Stomach (tissue), 9 donors: Measurements from ENCODE around the gene AKAP5. TPM values are rescaled to one million over a fixed set of nuclear protein-coding genes. Genes with fewer than 3 reads are reported as not detected.

ENCODE experiments used
- DNase-seq, 2 donors: peaks; one replicate each; pipeline versions ENCODE4 v3.0.0 to v3.0.0-alpha.2; 2013 to 2019
- H3K27ac ChIP-seq, 5 donors: fragments of 200-600 bp in 4 of 5; sonication (generic) in 4 of 5; one replicate each; pipeline ENCODE4 v1.5.1; 2013 to 2019; ENCODE audit warnings: mild to moderate bottlenecking in 1 of 5, moderate library complexity in 1 of 5
- H3K27me3 ChIP-seq, 3 donors: fragments of 200-600 bp; sonication (generic); one replicate each; pipeline ENCODE4 v1.5.1; 2017 to 2019; ENCODE audit warnings: mixed run types in 1 of 3
- H3K36me3 ChIP-seq, 4 donors: fragments of 200-600 bp; sonication (generic); 1 replicate in 3 of 4; 2 replicates in 1 of 4; pipeline ENCODE4 v1.5.1; 2016 to 2019
- H3K4me1 ChIP-seq, 4 donors: fragments of 200-600 bp; sonication (generic); one replicate each; pipeline ENCODE4 v1.5.1; 2016 to 2019
- H3K4me3 ChIP-seq, 4 donors: fragments of 200-600 bp; sonication (generic) in 3 of 4; one replicate each; pipeline ENCODE4 v1.5.1; 2016 to 2019; ENCODE audit warnings: mild to moderate bottlenecking in 1 of 4
- H3K9me3 ChIP-seq, 4 donors: fragments of 200-600 bp; sonication (generic); one replicate each; pipeline ENCODE4 v1.5.1; 2016 to 2019
- CTCF ChIP-seq, 7 experiments: fragments of 450-650 bp in 4 of 7; fragments of 200-600 bp in 3 of 7; sonication (generic) in 3 of 7; IDR thresholded peaks; one replicate each; pipeline ENCODE4 v1.5.1; 2016 to 2019; ENCODE audit warnings: antibody characterized with exemption in 7 of 7, control low read depth in 2 of 7, mild to moderate bottlenecking in 1 of 7
- EP300 ChIP-seq: sonication (generic); formaldehyde crosslinking; IDR thresholded peaks from one replicate; pipeline ENCODE4 v1.6.1; 2017; ENCODE audit warnings: antibody characterized with exemption
- POLR2A ChIP-seq, 4 donors: fragments of 450-650 bp; IDR thresholded peaks; one replicate each; pipeline ENCODE4 v1.6.1; 2016; ENCODE audit warnings: antibody characterized with exemption in 4 of 4, control low read depth in 2 of 4, mild to moderate bottlenecking in 1 of 4, moderate library complexity in 1 of 4
- POLR2AphosphoS5 ChIP-seq, 3 donors: sonication (generic); formaldehyde crosslinking; IDR thresholded peaks; one replicate each; pipeline ENCODE4 v1.6.1; 2016; ENCODE audit warnings: antibody characterized with exemption in 3 of 3
- WGBS, 5 donors: extraction: QIAGEN DNeasy Blood & Tissue Kit in 3 of 5; methylation state at CpG; one replicate each; pipeline versions ENCODE4 v1.1.5 to v1.1.7; 2013 to 2018; 5-methylcytosine and 5-hydroxymethylcytosine counted together
- intact Hi-C: fragments of 100-400 bp; cut with DNase I; formaldehyde crosslinking; loops from one replicate; pipeline ENCODE4 v1.15.1; 2023; ENCODE audit warnings: low total_unique reads
- polyA plus RNA-seq, 3 donors: library from polyadenylated mRNA; stranded (reverse); fragments of 200-250 nt; gene quantifications; one replicate each; pipeline ENCODE4 v1.2.3, GENCODE V29; 2013
- total RNA-seq, 5 donors: library from RNA; depleted of rRNA; stranded (reverse); fragments of >200 nt; gene quantifications; one replicate each; pipeline versions ENCODE4 v1.1.0 to v1.2.3, GENCODE V29; 2014 to 2016
- donor health status: healthy with polysubstance abuse.
- donor health status: Bipolar disorder and iron deficiency.
- donor health status: healthy.

Gene AKAP5
- total and polyA plus RNA-seq, 8 donors, result 0.15 to 3.2 (median 0.72) TPM; not detected in 3

- peak overlapping the region; percentile 60 to 88 (median 72) for H3K4me3 ChIP-seq
- no peaks in the 10 kb centered on the region for H3K36me3 ChIP-seq
- TF ChIP-seq EP300 (no peak), CTCF (IDR thresholded peaks at IDR 0.05) (no peak), POLR2AphosphoS5 (IDR thresholded peaks at IDR 0.05) (no peak), POLR2A (IDR thresholded peaks at IDR 0.05) (no peak)
- H3K27ac ChIP-seq, result peak overlapping the region in 4 of 5 donors; percentile 93 to 100 (median 98)
- 31 to 49% (median 36%) methylated on average over 3 of the region's 3 CpGs for WGBS, 5 donors
- H3K4me1 ChIP-seq, result peaks cover 47 to 78% (median 63%) of the 10 kb centered on the region in 4 donors
- intact Hi-C loops, result no loop called here
- no peaks in the 10 kb centered on the region for H3K9me3 ChIP-seq
- DNase-seq, result no peak
- no peaks in the 10 kb centered on the region for H3K27me3 ChIP-seq
These were observed 41.4 kb downstream of the AKAP5 start for GRCh38 chr14:64506721-64507120.

GRCh38 chr14:64507376-64508156, 42.3 kb downstream of the AKAP5 start:
- WGBS, 5 donors, result 64 to 71% (median 66%) methylated on average over 4 of the region's 4 CpGs
- H3K9me3 ChIP-seq, result no peaks in the 10 kb centered on the region
- H3K27ac ChIP-seq, result peak overlapping the region in 3 of 5 donors; percentile 98 to 100 (median 99)
- peak in 1 of 2 donors; percentile 20 for DNase-seq
- intact Hi-C loops, result no loop called here
- no peaks in the 10 kb centered on the region for H3K27me3 ChIP-seq
- TF ChIP-seq POLR2AphosphoS5 (IDR thresholded peaks at IDR 0.05) (peak in 1 of 3 donors; percentile 13), POLR2A (IDR thresholded peaks at IDR 0.05) (no peak)
- H3K36me3 ChIP-seq, result no peaks in the 10 kb centered on the region
- H3K4me1 ChIP-seq, result peaks cover 39 to 78% (median 59%) of the 10 kb centered on the region in 4 donors
- H3K4me3 ChIP-seq, result peak overlapping the region in 2 of 4 donors; percentile 69 to 75

GRCh38 chr14:64508215-64508776, 43.0 kb downstream of the AKAP5 start:
- Histone ChIP-seq H3K27ac (peak overlapping the region in 1 of 5 donors; percentile 36), H3K27me3 (no peaks in the 10 kb centered on the region), H3K4me1 (peaks cover 34 to 79% (median 56%) of the 10 kb centered on the region in 4 donors), H3K9me3 (no peaks in the 10 kb centered on the region), H3K36me3 (no peaks in the 10 kb centered on the region), H3K4me3 (no peak overlapping the region)
- TF ChIP-seq POLR2AphosphoS5 (IDR thresholded peaks at IDR 0.05) (no peak), POLR2A (IDR thresholded peaks at IDR 0.05) (no peak), CTCF (IDR thresholded peaks at IDR 0.05) (no peak), EP300 (no peak)
- intact Hi-C loops, result no loop called here
- WGBS, 5 donors, result 35 to 51% (median 44%) methylated on average over 1 of the region's 1 CpG
- DNase-seq, result no peak

- Histone ChIP-seq H3K27ac (peak overlapping the region in 1 of 5 donors; percentile 39), H3K9me3 (no peaks in the 10 kb centered on the region), H3K4me1 (peaks cover 35 to 86% (median 62%) of the 10 kb centered on the region in 4 donors), H3K36me3 (no peaks in the 10 kb centered on the region), H3K4me3 (no peak overlapping the region), H3K27me3 (no peaks in the 10 kb centered on the region)
- TF ChIP-seq EP300 (no peak), CTCF (IDR thresholded peaks at IDR 0.05) (no peak), POLR2A (IDR thresholded peaks at IDR 0.05) (no peak), POLR2AphosphoS5 (IDR thresholded peaks at IDR 0.05) (no peak)
- WGBS, 5 donors, result 64 to 83% (median 66%) methylated on average over 8 of the region's 8 CpGs
- intact Hi-C loops, result no loop called here
- DNase-seq, result peak in 1 of 2 donors; percentile 21
These were observed 43.7 kb downstream of the AKAP5 start for GRCh38 chr14:64509036-64509435.
